GM13976 (cell line): ENCODE measurements around the gene RBM48.

Source experiments
- DNase-seq: peaks from one replicate; pipeline ENCODE4 v3.0.0; 2012; ENCODE audit warnings: low spot score
- CTCF ChIP-seq: IDR thresholded peaks from 2 replicates; pipeline ENCODE4 v1.5.1; 2012; ENCODE audit warnings: borderline replicate concordance, mild to moderate bottlenecking; ENCODE audit not compliant: insufficient read depth; ENCODE audit errors: extremely low read depth, missing control alignments, control extremely low read depth
- in situ Hi-C: fragments of 300-500 bp; cut with MboI; formaldehyde crosslinking; loops from one replicate; pipeline ENCODE4 v1.12.0; 2022; ENCODE audit warnings: low sequenced_read_pairs, mixed read lengths, inconsistent platforms; ENCODE audit not compliant: unreplicated experiment

The RBM48 gene

GRCh38 chr7:92560602-92561001 is 32.0 kb downstream of the RBM48 start:
- in situ Hi-C loops: no loop called here

GRCh38 chr7:92563345-92563744 is 34.8 kb downstream of the RBM48 start:
- in situ Hi-C loops: no loop called here
- no peak for DNase-seq
- TF ChIP-seq CTCF: no peak

More at GRCh38 chr7:92560602-92561001, 32.0 kb downstream of the RBM48 start:
- no peak for DNase-seq
- no peak for TF ChIP-seq CTCF

GRCh38 chr7:92567460-92567859 is 38.9 kb downstream of the RBM48 start:
- no peak for DNase-seq
- in situ Hi-C loops: no loop called here
- TF ChIP-seq CTCF: no peak

GRCh38 chr7:92569137-92569536 is 40.5 kb downstream of the RBM48 start:
- no peak for DNase-seq
- in situ Hi-C loops: no loop called here
- TF ChIP-seq CTCF: no peak

- in situ Hi-C loops: no loop called here
- DNase-seq: no peak
Measured at GRCh38 chr7:92576296-92576695, 47.7 kb downstream of the RBM48 start.

GRCh38 chr7:92582948-92583347 is 54.4 kb downstream of the RBM48 start:
- DNase-seq: no peak
- TF ChIP-seq CTCF: no peak
- in situ Hi-C loops: no loop called here

More at GRCh38 chr7:92576296-92576695, 47.7 kb downstream of the RBM48 start:
- no peak for TF ChIP-seq CTCF

- TF ChIP-seq CTCF: no peak
- DNase-seq: no peak
- in situ Hi-C loops: no loop called here
Measured at GRCh38 chr7:92584953-92585352, 56.4 kb downstream of the RBM48 start.
